Measurements from ENCODE around the gene CTTNBP2.

DNA sequence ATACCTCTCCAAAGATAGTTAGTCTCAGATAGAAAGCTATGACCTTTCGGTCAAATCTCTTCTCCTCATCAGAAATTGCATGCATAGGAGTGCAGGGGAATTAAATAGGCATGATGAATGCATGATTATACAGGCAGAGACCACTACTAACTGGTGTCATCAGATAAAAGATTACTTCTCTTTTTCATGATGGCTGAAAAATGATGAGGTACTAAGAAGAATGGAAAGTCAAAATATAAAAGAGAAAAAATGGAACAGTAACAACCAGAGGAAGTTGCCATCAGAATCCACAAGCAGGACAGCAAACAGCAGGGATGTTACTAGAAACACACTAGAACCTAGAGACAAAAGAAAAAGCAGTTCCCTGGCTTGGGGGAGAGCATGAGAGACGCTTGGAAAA, 31.6 kb downstream of the CTTNBP2 start:
- TF ChIP-seq, protein P1, sequence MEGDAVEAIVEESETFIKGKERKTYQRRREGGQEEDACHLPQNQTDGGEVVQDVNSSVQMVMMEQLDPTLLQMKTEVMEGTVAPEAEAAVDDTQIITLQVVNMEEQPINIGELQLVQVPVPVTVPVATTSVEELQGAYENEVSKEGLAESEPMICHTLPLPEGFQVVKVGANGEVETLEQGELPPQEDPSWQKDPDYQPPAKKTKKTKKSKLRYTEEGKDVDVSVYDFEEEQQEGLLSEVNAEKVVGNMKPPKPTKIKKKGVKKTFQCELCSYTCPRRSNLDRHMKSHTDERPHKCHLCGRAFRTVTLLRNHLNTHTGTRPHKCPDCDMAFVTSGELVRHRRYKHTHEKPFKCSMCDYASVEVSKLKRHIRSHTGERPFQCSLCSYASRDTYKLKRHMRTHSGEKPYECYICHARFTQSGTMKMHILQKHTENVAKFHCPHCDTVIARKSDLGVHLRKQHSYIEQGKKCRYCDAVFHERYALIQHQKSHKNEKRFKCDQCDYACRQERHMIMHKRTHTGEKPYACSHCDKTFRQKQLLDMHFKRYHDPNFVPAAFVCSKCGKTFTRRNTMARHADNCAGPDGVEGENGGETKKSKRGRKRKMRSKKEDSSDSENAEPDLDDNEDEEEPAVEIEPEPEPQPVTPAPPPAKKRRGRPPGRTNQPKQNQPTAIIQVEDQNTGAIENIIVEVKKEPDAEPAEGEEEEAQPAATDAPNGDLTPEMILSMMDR (IDR thresholded peaks at IDR 0.05; ENCODE audit: low read length): no peak
- TF ChIP-seq EZH2 (optimal IDR thresholded peaks at IDR 0.05; ENCODE audit: low read depth, low read length) (no peak), EZH2phosphoT487 (IDR thresholded peaks at IDR 0.05; ENCODE audit: low read length) (no peak)
